ENCODE measurements around the gene DYNLT4.

DNA sequence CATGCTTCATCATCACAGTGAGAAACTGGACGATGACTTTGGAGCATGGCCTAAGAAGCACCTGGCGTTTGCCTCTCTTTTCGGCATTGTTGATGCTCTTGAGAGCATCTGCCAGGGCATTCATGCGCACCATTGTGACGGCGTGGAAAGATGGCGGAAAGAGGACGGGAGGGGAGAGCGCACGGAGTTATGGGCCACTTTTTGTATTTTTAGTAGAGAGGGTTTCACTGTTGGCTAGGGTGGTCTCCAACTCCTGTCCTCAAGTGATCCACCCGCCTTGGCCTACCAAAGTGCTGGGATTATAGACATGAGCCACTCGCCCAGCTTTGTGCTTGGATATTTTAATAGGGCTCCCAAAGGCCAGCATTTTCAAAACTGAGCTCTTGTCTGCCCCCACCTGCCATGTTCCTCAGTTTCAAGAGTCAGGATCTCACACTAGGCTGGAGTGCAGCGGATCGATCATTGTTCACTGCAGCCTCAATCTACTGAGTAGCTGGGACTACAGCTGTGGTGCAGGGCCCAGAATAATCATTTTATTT, 26.5 kb downstream of the DYNLT4 start:
- TF ChIP-seq POLR2AphosphoS5 (IDR thresholded peaks at IDR 0.05; ENCODE audit: low read depth, low read length) (no peak; the same call in 1 of the 2 replicates), SMC3 (IDR thresholded peaks at IDR 0.05; ENCODE audit: low read depth, low read length) (no peak), EZH2phosphoT487 (IDR thresholded peaks at IDR 0.05; ENCODE audit: borderline replicate concordance, low read depth) (no peak), TAF1 (IDR thresholded peaks at IDR 0.05; ENCODE audit: borderline replicate concordance, low read depth, low read length) (no peak), YY1 (IDR thresholded peaks at IDR 0.05; ENCODE audit: low read depth) (no peak)
- TF ChIP-seq, protein P1, sequence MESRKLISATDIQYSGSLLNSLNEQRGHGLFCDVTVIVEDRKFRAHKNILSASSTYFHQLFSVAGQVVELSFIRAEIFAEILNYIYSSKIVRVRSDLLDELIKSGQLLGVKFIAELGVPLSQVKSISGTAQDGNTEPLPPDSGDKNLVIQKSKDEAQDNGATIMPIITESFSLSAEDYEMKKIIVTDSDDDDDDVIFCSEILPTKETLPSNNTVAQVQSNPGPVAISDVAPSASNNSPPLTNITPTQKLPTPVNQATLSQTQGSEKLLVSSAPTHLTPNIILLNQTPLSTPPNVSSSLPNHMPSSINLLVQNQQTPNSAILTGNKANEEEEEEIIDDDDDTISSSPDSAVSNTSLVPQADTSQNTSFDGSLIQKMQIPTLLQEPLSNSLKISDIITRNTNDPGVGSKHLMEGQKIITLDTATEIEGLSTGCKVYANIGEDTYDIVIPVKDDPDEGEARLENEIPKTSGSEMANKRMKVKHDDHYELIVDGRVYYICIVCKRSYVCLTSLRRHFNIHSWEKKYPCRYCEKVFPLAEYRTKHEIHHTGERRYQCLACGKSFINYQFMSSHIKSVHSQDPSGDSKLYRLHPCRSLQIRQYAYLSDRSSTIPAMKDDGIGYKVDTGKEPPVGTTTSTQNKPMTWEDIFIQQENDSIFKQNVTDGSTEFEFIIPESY (IDR thresholded peaks at IDR 0.05; ENCODE audit: borderline replicate concordance, low read depth), result no peak
- TF ChIP-seq, protein P2, sequence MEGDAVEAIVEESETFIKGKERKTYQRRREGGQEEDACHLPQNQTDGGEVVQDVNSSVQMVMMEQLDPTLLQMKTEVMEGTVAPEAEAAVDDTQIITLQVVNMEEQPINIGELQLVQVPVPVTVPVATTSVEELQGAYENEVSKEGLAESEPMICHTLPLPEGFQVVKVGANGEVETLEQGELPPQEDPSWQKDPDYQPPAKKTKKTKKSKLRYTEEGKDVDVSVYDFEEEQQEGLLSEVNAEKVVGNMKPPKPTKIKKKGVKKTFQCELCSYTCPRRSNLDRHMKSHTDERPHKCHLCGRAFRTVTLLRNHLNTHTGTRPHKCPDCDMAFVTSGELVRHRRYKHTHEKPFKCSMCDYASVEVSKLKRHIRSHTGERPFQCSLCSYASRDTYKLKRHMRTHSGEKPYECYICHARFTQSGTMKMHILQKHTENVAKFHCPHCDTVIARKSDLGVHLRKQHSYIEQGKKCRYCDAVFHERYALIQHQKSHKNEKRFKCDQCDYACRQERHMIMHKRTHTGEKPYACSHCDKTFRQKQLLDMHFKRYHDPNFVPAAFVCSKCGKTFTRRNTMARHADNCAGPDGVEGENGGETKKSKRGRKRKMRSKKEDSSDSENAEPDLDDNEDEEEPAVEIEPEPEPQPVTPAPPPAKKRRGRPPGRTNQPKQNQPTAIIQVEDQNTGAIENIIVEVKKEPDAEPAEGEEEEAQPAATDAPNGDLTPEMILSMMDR (IDR thresholded peaks at IDR 0.05), result no peak
- TF ChIP-seq, protein P3, sequence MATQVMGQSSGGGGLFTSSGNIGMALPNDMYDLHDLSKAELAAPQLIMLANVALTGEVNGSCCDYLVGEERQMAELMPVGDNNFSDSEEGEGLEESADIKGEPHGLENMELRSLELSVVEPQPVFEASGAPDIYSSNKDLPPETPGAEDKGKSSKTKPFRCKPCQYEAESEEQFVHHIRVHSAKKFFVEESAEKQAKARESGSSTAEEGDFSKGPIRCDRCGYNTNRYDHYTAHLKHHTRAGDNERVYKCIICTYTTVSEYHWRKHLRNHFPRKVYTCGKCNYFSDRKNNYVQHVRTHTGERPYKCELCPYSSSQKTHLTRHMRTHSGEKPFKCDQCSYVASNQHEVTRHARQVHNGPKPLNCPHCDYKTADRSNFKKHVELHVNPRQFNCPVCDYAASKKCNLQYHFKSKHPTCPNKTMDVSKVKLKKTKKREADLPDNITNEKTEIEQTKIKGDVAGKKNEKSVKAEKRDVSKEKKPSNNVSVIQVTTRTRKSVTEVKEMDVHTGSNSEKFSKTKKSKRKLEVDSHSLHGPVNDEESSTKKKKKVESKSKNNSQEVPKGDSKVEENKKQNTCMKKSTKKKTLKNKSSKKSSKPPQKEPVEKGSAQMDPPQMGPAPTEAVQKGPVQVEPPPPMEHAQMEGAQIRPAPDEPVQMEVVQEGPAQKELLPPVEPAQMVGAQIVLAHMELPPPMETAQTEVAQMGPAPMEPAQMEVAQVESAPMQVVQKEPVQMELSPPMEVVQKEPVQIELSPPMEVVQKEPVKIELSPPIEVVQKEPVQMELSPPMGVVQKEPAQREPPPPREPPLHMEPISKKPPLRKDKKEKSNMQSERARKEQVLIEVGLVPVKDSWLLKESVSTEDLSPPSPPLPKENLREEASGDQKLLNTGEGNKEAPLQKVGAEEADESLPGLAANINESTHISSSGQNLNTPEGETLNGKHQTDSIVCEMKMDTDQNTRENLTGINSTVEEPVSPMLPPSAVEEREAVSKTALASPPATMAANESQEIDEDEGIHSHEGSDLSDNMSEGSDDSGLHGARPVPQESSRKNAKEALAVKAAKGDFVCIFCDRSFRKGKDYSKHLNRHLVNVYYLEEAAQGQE (IDR thresholded peaks at IDR 0.05; ENCODE audit: low read depth, low read length), result no peak
- TF ChIP-seq, protein P4, sequence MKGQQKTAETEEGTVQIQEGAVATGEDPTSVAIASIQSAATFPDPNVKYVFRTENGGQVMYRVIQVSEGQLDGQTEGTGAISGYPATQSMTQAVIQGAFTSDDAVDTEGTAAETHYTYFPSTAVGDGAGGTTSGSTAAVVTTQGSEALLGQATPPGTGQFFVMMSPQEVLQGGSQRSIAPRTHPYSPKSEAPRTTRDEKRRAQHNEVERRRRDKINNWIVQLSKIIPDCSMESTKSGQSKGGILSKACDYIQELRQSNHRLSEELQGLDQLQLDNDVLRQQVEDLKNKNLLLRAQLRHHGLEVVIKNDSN (IDR thresholded peaks at IDR 0.05; ENCODE audit: borderline replicate concordance, low read depth), result no peak
- TF ChIP-seq, protein P5, sequence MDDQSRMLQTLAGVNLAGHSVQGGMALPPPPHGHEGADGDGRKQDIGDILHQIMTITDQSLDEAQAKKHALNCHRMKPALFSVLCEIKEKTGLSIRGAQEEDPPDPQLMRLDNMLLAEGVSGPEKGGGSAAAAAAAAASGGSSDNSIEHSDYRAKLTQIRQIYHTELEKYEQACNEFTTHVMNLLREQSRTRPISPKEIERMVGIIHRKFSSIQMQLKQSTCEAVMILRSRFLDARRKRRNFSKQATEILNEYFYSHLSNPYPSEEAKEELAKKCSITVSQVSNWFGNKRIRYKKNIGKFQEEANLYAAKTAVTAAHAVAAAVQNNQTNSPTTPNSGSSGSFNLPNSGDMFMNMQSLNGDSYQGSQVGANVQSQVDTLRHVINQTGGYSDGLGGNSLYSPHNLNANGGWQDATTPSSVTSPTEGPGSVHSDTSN (IDR thresholded peaks at IDR 0.05), result no peak
